Neutrophil (primary cell): ENCODE data around the gene MIGA1.

Experiments used
- H3K27ac ChIP-seq: fragments of 200-600 bp; sonication (generic); 2 replicates; pipeline ENCODE4 v1.5.1; 2016; ENCODE audit warnings: mild to moderate bottlenecking, moderate library complexity
- H3K27me3 ChIP-seq: fragments of 200-600 bp; sonication (generic); 2 replicates; pipeline ENCODE4 v1.6.0; 2016; ENCODE audit warnings: mild to moderate bottlenecking
- H3K36me3 ChIP-seq: fragments of 200-600 bp; sonication (generic); 2 replicates; pipeline ENCODE4 v1.5.1; 2017
- H3K4me1 ChIP-seq, 2 experiments: fragments of 200-600 bp in 1 of 2; sonication (generic) in 1 of 2; 1 replicate in 1 of 2; 2 replicates in 1 of 2; pipeline versions ENCODE4 v1.5.1 to v1.6.1; 2013 to 2016; ENCODE audit warnings: low read depth in 1 of 2, low read length in 1 of 2, mild to moderate bottlenecking in 1 of 2, moderate library complexity in 1 of 2; ENCODE audit not compliant: control insufficient read depth in 1 of 2, insufficient read depth in 1 of 2
- H3K4me3 ChIP-seq, 2 experiments: fragments of 200-600 bp in 1 of 2; sonication (generic) in 1 of 2; 1 replicate in 1 of 2; 2 replicates in 1 of 2; pipeline ENCODE4 v1.5.1; 2013 to 2016; ENCODE audit warnings: low read depth in 1 of 2, low read length in 1 of 2, mild to moderate bottlenecking in 1 of 2, moderate library complexity in 1 of 2
- H3K9me3 ChIP-seq: fragments of 200-600 bp; sonication (generic); 2 replicates; pipeline ENCODE4 v1.5.1; 2016
- TF ChIP-seq, protein P1 (sequence below): fragments of 200-600 bp; sonication (generic); IDR thresholded peaks from 2 replicates; pipeline ENCODE4 v1.5.1; 2016; ENCODE audit warnings: antibody characterized with exemption

Gene MIGA1, protein sequence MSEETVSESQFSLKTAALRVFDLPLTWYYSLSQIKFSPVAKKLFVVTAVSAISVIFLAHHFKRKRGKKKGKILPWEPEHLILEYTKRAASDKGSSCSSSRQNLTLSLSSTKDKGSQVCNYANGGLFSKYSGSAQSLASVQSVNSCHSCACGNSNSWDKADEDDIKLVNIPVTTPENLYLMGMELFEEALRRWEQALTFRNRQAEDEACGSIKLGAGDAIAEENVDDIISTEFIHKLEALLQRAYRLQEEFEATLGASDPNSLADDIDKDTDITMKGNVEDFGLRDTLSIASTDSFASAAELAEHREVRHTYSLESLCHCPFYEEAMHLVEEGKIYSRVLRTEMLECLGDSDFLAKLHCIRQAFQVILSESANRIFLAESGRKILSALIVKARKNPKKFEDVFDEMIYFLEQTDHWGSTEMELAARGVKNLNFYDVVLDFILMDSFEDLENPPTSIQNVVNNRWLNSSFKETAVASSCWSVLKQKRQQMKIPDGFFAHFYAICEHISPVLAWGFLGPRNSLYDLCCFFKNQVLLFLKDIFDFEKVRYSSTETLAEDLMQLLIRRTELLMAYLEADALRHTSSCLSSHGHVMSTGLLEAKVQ

DNA sequence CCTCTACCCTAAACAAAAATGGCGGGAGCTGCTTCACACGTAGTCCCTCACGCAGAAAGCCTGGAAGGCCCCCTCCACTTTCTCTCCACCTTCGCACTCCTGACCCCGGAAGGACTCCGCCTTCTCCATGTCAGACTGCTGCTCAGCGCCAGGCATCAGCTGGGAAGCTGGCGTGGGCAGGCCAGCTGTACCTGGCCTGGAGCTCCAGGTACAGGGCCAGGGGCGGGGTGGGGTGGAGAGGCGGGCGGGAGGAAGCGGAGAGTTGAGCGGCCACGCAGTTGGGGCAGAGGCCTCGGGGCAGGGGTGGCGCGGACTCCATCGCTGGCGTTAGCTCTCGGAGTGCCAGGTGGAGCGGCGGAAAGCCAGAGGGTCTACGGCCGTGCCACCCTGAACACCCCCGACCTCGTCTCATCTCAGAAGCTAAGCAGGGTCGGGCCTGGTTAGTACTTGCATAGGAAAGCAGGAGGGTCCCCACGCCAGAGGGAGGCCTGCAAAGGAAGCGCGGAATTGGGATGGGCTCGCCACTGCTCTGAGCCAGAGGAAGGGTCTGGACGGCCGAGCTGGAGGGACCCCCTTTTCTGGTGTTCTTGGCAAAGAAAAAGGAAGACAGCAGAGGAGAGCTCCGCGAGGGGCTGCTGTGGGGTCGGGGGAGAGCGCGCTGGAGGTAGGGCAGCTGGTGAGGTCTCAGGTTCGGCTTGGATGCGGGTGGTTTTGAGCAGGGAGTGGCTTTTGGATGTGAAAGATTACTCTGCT, at the start of gene MIGA1:
TSS of gene MIGA1 (plus strand) at position 121 of the 753 bp plus-strand sequence. CDS start 3,604 bp downstream, outside the sequence.
- H3K27ac ChIP-seq = peak within 1 kb of the TSS; percentile 61
- peaks cover 12% of the 10 kb centered on the region for H3K36me3 ChIP-seq
- TF ChIP-seq, protein P1, sequence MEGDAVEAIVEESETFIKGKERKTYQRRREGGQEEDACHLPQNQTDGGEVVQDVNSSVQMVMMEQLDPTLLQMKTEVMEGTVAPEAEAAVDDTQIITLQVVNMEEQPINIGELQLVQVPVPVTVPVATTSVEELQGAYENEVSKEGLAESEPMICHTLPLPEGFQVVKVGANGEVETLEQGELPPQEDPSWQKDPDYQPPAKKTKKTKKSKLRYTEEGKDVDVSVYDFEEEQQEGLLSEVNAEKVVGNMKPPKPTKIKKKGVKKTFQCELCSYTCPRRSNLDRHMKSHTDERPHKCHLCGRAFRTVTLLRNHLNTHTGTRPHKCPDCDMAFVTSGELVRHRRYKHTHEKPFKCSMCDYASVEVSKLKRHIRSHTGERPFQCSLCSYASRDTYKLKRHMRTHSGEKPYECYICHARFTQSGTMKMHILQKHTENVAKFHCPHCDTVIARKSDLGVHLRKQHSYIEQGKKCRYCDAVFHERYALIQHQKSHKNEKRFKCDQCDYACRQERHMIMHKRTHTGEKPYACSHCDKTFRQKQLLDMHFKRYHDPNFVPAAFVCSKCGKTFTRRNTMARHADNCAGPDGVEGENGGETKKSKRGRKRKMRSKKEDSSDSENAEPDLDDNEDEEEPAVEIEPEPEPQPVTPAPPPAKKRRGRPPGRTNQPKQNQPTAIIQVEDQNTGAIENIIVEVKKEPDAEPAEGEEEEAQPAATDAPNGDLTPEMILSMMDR = no peak

DNA sequence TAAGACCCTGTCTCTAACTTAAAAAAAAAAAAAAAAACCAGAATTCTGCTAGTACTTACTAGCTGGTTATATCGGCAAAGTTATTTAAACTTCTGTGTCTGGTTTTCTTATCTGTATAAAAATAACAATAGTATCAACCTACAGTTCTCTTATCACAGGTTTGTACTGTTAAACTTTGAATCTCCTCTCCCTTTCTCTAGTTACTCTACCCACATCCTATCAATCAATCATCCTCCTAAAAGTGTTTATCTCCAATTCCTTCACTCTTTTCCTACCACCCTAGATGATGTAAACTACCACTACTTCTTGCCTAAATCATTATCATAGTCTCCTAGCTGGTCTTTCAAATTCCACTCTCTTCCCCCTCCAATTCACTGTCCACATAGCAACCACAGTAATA, 47.4 kb upstream of the MIGA1 start:
- Histone ChIP-seq H3K4me3 (no peak overlapping the region), H3K4me1 (no peaks in the 10 kb centered on the region), H3K27me3 (no peaks in the 10 kb centered on the region), H3K36me3 (peaks cover 65% of the 10 kb centered on the region), H3K27ac (no peak overlapping the region), H3K9me3 (no peaks in the 10 kb centered on the region)
- TF ChIP-seq, protein P1 = no peak

More for the DNA sequence above, at the start of gene MIGA1:
- no peaks in the 10 kb centered on the region for H3K27me3 ChIP-seq
- H3K4me3 ChIP-seq = peak within 1 kb of the TSS; percentile 74 to 77
- H3K9me3 ChIP-seq = no peaks in the 10 kb centered on the region
- H3K4me1 ChIP-seq = peaks cover 8% of the 10 kb centered on the region in 2 experiments

DNA sequence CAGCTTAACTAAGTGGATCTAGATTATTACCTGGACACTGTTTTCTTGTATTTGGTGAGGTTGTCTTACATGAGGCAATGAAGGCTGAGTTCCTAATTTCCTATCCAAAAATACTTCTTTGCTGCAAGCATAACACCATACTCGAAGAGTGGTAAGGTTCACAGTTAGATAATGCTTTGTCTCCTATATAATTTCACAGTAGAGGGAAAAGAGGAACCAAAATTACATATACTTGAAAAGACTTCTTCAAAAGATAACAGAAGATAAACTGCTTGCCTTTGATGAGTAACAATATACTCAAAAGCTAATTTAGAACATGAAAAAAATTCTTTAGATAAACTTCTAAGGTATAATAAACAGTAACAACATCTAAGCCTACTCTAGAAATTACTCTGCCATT, 40.2 kb upstream of the MIGA1 start:
- Histone ChIP-seq H3K4me3 (no peak overlapping the region), H3K36me3 (peaks cover 36% of the 10 kb centered on the region), H3K27ac (no peak overlapping the region), H3K4me1 (no peaks in the 10 kb centered on the region), H3K27me3 (no peaks in the 10 kb centered on the region), H3K9me3 (no peaks in the 10 kb centered on the region)
- TF ChIP-seq, protein P1 = no peak

DNA sequence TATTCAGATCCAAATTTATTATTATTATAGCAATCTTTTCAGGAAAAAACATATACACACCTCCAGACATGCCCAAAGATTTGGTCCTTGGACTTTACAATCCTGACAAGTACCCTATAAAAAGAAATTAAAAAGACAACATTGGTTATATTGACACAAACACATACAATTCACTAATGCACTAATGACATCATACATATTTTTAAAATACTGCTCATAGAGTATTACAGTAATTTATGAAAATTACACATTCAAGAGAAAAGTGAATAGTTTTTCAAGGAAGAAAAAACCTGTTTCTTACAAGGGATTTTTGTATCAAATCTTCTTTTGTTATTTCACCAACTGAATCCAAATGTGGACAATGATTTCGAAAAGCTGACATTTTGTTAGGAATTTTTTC, 38.1 kb upstream of the MIGA1 start:
- TF ChIP-seq, protein P1 = no peak
- H3K27me3 ChIP-seq = no peaks in the 10 kb centered on the region
- no peak overlapping the region for H3K27ac ChIP-seq
- no peaks in the 10 kb centered on the region for H3K9me3 ChIP-seq
- peaks cover 35% of the 10 kb centered on the region for H3K36me3 ChIP-seq
- no peaks in the 10 kb centered on the region for H3K4me1 ChIP-seq
- H3K4me3 ChIP-seq = no peak overlapping the region

DNA sequence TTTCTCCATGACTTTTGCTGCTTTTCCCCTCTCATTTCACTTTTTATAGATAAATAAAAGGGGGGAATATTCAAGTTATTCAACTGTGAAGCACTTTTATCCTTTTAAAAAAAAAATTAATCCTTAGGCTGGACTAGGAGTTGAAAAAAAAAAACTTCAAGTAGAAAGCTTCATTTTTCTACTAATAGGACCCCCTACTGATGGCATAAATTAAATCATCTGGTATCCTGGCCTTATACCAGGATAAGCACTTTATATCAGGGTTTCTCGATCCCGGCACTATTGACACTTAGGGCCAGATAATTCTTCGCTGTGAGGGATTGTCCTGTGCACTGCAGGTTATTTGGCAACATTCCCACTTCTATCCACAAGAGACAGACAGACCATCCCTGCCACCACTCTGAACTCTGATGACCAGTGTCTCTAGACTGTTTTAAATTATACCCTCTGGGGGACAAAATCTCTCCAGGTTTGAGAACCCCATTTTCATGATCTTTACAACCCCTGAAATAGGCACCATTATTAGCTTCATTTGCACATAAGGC, 37.4 kb upstream of the MIGA1 start:
- Histone ChIP-seq H3K4me3 (no peak overlapping the region), H3K27me3 (no peaks in the 10 kb centered on the region), H3K36me3 (peaks cover 30% of the 10 kb centered on the region), H3K9me3 (no peaks in the 10 kb centered on the region), H3K27ac (no peak overlapping the region), H3K4me1 (no peaks in the 10 kb centered on the region)
- TF ChIP-seq, protein P1 = no peak
